K562 (cell line): Measurements from ENCODE around the gene DLX2. TPM values are rescaled to one million over a fixed set of nuclear protein-coding genes. Genes with fewer than 3 reads are reported as not detected.
A peak's percentile ranks its signal among the peaks of the same experiment; 100 is the strongest.

ENCODE experiments used
- GTF2B ChIP-seq: IDR thresholded peaks from 2 replicates; pipeline ENCODE4 v1.6.1; 2011; ENCODE audit not compliant: insufficient read length; ENCODE audit errors: extremely low read depth
- HMG20A ChIP-seq: fragments of 450-650 bp; formaldehyde crosslinking; conservative IDR thresholded peaks from 2 replicates; pipeline ENCODE4 v1.4.0; 2020; ENCODE audit warnings: mild to moderate bottlenecking, mixed read lengths
- NRF1 ChIP-seq, 2 experiments: fragments of 450-650 bp; IDR thresholded peaks in 1 of 2; conservative IDR thresholded peaks in 1 of 2; 2 replicates each; pipeline ENCODE4 v1.6.1; 2014; ENCODE audit warnings: mild to moderate bottlenecking in 2 of 2
- TAL1 ChIP-seq: fragments of 450-650 bp; IDR thresholded peaks from 2 replicates; pipeline ENCODE4 v1.6.1; 2016; ENCODE audit warnings: mild to moderate bottlenecking
- TFE3 ChIP-seq: fragments of 450-650 bp; formaldehyde crosslinking; IDR thresholded peaks from 2 replicates; pipeline ENCODE4 v1.4.0; 2020; ENCODE audit warnings: mild to moderate bottlenecking, mixed read lengths
- ZMIZ1 ChIP-seq, 2 experiments: fragments of 150-350 bp in 1 of 2; IDR thresholded peaks; 2 replicates each; pipeline ENCODE4 v1.6.1; 2012 to 2016; ENCODE audit warnings: low read depth in 2 of 2, low read length in 2 of 2, mild to moderate bottlenecking in 1 of 2, moderate library complexity in 1 of 2
- polyA plus RNA-seq, 8 experiments: library from polyadenylated mRNA; depleted of rRNA in 4 of 8; stranded (reverse) in 5 of 8; unstranded in 3 of 8; fragments of >200 nt; fragmentation: Nextera tagmentation in 2 of 8; fragmentation: Illumina TruSeq in 1 of 8; extraction: Ambion mirVana in 2 of 8; extraction: Trizol in 1 of 8; gene quantifications; 2 replicates each; pipeline versions ENCODE4 v1.2.1 to v1.2.3, GENCODE V29; 2011 to 2014; ENCODE audit warnings: inconsistent platforms in 1 of 8, missing spikeins in 1 of 8
- total RNA-seq, 7 experiments: library from RNA; depleted of rRNA in 6 of 7; stranded (reverse); fragments of >200 nt in 6 of 7; fragmentation: Illumina TruSeq in 2 of 7; extraction: Trizol in 2 of 7; gene quantifications; 2 replicates each; pipeline versions ENCODE4 v1.2.1 to v1.2.3, GENCODE V29; 2011 to 2021; ENCODE audit warnings: low replicate concordance in 1 of 7
- TF ChIP-seq, protein P1 (sequence below): fragments of 200-600 bp; sonication (generic); IDR thresholded peaks from one replicate; pipeline ENCODE4 v1.6.1; 2012; ENCODE audit warnings: mild to moderate bottlenecking, low read depth, low read length, inconsistent platforms

The DLX2 gene
- total and polyA plus RNA-seq, 9 of the 15 experiments (the other 6 are each of a cell fraction or from before 2014, with no cell fraction given) = 0.14 to 4.3 (median 0.86) TPM

- TF ChIP-seq, protein P1, sequence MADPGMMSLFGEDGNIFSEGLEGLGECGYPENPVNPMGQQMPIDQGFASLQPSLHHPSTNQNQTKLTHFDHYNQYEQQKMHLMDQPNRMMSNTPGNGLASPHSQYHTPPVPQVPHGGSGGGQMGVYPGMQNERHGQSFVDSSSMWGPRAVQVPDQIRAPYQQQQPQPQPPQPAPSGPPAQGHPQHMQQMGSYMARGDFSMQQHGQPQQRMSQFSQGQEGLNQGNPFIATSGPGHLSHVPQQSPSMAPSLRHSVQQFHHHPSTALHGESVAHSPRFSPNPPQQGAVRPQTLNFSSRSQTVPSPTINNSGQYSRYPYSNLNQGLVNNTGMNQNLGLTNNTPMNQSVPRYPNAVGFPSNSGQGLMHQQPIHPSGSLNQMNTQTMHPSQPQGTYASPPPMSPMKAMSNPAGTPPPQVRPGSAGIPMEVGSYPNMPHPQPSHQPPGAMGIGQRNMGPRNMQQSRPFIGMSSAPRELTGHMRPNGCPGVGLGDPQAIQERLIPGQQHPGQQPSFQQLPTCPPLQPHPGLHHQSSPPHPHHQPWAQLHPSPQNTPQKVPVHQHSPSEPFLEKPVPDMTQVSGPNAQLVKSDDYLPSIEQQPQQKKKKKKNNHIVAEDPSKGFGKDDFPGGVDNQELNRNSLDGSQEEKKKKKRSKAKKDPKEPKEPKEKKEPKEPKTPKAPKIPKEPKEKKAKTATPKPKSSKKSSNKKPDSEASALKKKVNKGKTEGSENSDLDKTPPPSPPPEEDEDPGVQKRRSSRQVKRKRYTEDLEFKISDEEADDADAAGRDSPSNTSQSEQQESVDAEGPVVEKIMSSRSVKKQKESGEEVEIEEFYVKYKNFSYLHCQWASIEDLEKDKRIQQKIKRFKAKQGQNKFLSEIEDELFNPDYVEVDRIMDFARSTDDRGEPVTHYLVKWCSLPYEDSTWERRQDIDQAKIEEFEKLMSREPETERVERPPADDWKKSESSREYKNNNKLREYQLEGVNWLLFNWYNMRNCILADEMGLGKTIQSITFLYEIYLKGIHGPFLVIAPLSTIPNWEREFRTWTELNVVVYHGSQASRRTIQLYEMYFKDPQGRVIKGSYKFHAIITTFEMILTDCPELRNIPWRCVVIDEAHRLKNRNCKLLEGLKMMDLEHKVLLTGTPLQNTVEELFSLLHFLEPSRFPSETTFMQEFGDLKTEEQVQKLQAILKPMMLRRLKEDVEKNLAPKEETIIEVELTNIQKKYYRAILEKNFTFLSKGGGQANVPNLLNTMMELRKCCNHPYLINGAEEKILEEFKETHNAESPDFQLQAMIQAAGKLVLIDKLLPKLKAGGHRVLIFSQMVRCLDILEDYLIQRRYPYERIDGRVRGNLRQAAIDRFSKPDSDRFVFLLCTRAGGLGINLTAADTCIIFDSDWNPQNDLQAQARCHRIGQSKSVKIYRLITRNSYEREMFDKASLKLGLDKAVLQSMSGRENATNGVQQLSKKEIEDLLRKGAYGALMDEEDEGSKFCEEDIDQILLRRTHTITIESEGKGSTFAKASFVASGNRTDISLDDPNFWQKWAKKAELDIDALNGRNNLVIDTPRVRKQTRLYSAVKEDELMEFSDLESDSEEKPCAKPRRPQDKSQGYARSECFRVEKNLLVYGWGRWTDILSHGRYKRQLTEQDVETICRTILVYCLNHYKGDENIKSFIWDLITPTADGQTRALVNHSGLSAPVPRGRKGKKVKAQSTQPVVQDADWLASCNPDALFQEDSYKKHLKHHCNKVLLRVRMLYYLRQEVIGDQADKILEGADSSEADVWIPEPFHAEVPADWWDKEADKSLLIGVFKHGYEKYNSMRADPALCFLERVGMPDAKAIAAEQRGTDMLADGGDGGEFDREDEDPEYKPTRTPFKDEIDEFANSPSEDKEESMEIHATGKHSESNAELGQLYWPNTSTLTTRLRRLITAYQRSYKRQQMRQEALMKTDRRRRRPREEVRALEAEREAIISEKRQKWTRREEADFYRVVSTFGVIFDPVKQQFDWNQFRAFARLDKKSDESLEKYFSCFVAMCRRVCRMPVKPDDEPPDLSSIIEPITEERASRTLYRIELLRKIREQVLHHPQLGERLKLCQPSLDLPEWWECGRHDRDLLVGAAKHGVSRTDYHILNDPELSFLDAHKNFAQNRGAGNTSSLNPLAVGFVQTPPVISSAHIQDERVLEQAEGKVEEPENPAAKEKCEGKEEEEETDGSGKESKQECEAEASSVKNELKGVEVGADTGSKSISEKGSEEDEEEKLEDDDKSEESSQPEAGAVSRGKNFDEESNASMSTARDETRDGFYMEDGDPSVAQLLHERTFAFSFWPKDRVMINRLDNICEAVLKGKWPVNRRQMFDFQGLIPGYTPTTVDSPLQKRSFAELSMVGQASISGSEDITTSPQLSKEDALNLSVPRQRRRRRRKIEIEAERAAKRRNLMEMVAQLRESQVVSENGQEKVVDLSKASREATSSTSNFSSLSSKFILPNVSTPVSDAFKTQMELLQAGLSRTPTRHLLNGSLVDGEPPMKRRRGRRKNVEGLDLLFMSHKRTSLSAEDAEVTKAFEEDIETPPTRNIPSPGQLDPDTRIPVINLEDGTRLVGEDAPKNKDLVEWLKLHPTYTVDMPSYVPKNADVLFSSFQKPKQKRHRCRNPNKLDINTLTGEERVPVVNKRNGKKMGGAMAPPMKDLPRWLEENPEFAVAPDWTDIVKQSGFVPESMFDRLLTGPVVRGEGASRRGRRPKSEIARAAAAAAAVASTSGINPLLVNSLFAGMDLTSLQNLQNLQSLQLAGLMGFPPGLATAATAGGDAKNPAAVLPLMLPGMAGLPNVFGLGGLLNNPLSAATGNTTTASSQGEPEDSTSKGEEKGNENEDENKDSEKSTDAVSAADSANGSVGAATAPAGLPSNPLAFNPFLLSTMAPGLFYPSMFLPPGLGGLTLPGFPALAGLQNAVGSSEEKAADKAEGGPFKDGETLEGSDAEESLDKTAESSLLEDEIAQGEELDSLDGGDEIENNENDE = no peak
- TF ChIP-seq NRF1 (conservative IDR thresholded peaks at IDR 0.05 in 1 of 2, IDR thresholded peaks at IDR 0.05 in 1 of 2) = peak; percentile 20 to 39; a peak in 1 of 4 replicates
- TF ChIP-seq TFE3 (CRISPR knock-in tag) = peak; percentile 96
- TF ChIP-seq ZMIZ1 (IDR thresholded peaks at IDR 0.05; ENCODE audit: low read depth in 2 of 2, low read length in 2 of 2) = no peak
- no peak for TF ChIP-seq GTF2B
- no peak for TF ChIP-seq HMG20A
- TF ChIP-seq TAL1 = no peak
Measured at GRCh38 chr2:172102391-172103359, at the start of gene DLX2 (continued).
